GM23248 (cell line): ENCODE results near the gene NOL7. TPM values are rescaled to one million over a fixed set of nuclear protein-coding genes. Genes with fewer than 3 reads are reported as not detected.

Experiments used
- DNase-seq: peaks from one replicate; pipeline ENCODE4 v3.0.0-alpha.2; 2015
- H2AFZ ChIP-seq: fragments of 200-600 bp; sonication (generic); 2 replicates; pipeline ENCODE4 v1.6.1; 2016; ENCODE audit warnings: antibody characterized with exemption
- H3F3A ChIP-seq: fragments of 200-600 bp; sonication (generic); 2 replicates; pipeline ENCODE4 v1.6.1; 2016; ENCODE audit warnings: mild to moderate bottlenecking, antibody characterized with exemption, mixed run types; ENCODE audit not compliant: insufficient read depth
- H3K27ac ChIP-seq: fragments of 200-600 bp; sonication (generic); 2 replicates; pipeline ENCODE4 v1.5.1; 2016; ENCODE audit warnings: mild to moderate bottlenecking
- H3K27me3 ChIP-seq: fragments of 200-600 bp; sonication (generic); replicated peaks from 2 replicates; pipeline ENCODE4 v1.6.1; 2016; ENCODE audit warnings: mild to moderate bottlenecking; ENCODE audit not compliant: insufficient read depth
- H3K36me3 ChIP-seq: fragments of 200-600 bp; sonication (generic); 2 replicates; pipeline ENCODE4 v1.6.1; 2016; ENCODE audit warnings: low read depth, mild to moderate bottlenecking
- H3K4me1 ChIP-seq: fragments of 200-600 bp; sonication (generic); 2 replicates; pipeline ENCODE4 v1.6.1; 2016; ENCODE audit warnings: mild to moderate bottlenecking; ENCODE audit not compliant: insufficient read depth
- H3K4me2 ChIP-seq: fragments of 200-600 bp; sonication (generic); one replicate; pipeline ENCODE4 v1.6.1; 2016; ENCODE audit warnings: mild to moderate bottlenecking; ENCODE audit not compliant: unreplicated experiment
- H3K4me3 ChIP-seq: fragments of 200-600 bp; sonication (generic); 2 replicates; pipeline ENCODE4 v1.5.1; 2016; ENCODE audit warnings: mild to moderate bottlenecking
- H3K79me2 ChIP-seq: fragments of 200-600 bp; sonication (generic); 2 replicates; pipeline ENCODE4 v1.6.1; 2016; ENCODE audit warnings: mild to moderate bottlenecking; ENCODE audit not compliant: insufficient read depth
- H3K9ac ChIP-seq: fragments of 200-600 bp; sonication (generic); 2 replicates; pipeline ENCODE4 v1.6.1; 2016; ENCODE audit warnings: mild to moderate bottlenecking
- H3K9me2 ChIP-seq: fragments of 200-600 bp; sonication (generic); 2 replicates; pipeline ENCODE4 v1.6.1; 2016; ENCODE audit warnings: mixed run types, mild to moderate bottlenecking, moderate library complexity; ENCODE audit not compliant: insufficient read depth
- H3K9me3 ChIP-seq: fragments of 200-600 bp; sonication (generic); one replicate; pipeline ENCODE4 v1.6.1; 2017; ENCODE audit warnings: low read depth
- H4K20me1 ChIP-seq: fragments of 200-600 bp; sonication (generic); 2 replicates; pipeline ENCODE4 v1.6.0; 2016; ENCODE audit not compliant: insufficient read depth
- EZH2 ChIP-seq: fragments of 200-600 bp; sonication (generic); IDR thresholded peaks from 2 replicates; pipeline ENCODE4 v1.6.1; 2018; ENCODE audit warnings: antibody characterized with exemption, mild to moderate bottlenecking; ENCODE audit not compliant: insufficient read depth, poor library complexity, severe bottlenecking
- EZH2phosphoT487 ChIP-seq: fragments of 200-600 bp; sonication (generic); IDR thresholded peaks from 2 replicates; pipeline ENCODE4 v1.6.1; 2018; ENCODE audit warnings: antibody characterized with exemption, moderate library complexity, mild to moderate bottlenecking, low read depth; ENCODE audit not compliant: insufficient read depth
- WGBS, 2 experiments: methylation state at CpG; one replicate each; pipeline ENCODE4 v1.1.6; 2015 to 2017; ENCODE audit warnings: low lambda C conversion rate in 2 of 2, low coverage in 1 of 2; ENCODE audit errors: missing lambda C conversion rate in 2 of 2; 5-methylcytosine and 5-hydroxymethylcytosine counted together
- in situ Hi-C: fragments of 300-500 bp; cut with MboI; formaldehyde crosslinking; loops from 2 replicates; pipeline ENCODE4 v1.15.0; 2020
- polyA plus RNA-seq: library from polyadenylated mRNA; unstranded; fragments of >200 nt; fragmentation: Nextera tagmentation; extraction: Ambion mirVana; gene quantifications from 2 replicates; pipeline ENCODE4 v1.2.1, GENCODE V29; 2016
- total RNA-seq: library from RNA; depleted of rRNA; stranded (reverse); fragments of >200 nt; shearing (Covaris generic); gene quantifications from 2 replicates; pipeline ENCODE4 v1.2.3, GENCODE V29; 2014

The NOL7 gene
- total and polyA plus RNA-seq, 2 experiments from 2014 or later = 53.1 to 124 TPM

DNA sequence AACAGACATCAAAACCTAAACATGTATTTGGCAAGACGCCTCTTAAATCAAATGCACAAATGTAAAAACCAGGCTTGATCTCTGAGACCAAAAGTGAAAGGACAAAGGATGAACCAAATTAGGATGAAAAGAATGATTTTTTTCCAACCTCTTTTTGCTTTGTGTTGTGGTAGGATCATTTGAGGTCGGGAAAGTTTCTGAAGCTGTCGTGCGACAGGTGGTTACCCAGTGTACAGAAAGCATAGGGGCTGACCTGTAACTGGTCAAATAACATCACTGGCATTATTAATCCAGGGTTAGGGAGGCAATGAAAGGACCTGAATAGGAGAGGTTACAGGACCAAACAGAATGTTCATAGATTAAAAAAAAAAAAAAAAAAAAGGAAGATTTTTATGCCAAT is 18.1 kb upstream of the NOL7 start:
- no peaks in the 10 kb centered on the region for H3K4me1 ChIP-seq
- H2AFZ ChIP-seq = no peak overlapping the region
- TF ChIP-seq EZH2 (no peak), EZH2phosphoT487 (no peak)
- 0 out of 2 replicates have a peak, but pooled peaks cover 5% of the 10 kb centered on the region for H3K36me3 ChIP-seq
- no peak overlapping the region for H3K4me2 ChIP-seq
- no peak overlapping the region for H3K27ac ChIP-seq
- H3K9ac ChIP-seq = no peak overlapping the region
- H3F3A ChIP-seq = no peaks in the 10 kb centered on the region
- H3K9me3 ChIP-seq = no peaks in the 10 kb centered on the region
- no peaks in the 10 kb centered on the region for H3K79me2 ChIP-seq
- in situ Hi-C loops = no loop called here
- no peaks in the 10 kb centered on the region for H3K9me2 ChIP-seq
- WGBS, 2 experiments = 84 to 85% methylated on average over 4 of the region's 4 CpGs
- H4K20me1 ChIP-seq = no peaks in the 10 kb centered on the region
- no peak for DNase-seq
- no peaks in the 10 kb centered on the region for H3K27me3 ChIP-seq
- no peak overlapping the region for H3K4me3 ChIP-seq

DNA sequence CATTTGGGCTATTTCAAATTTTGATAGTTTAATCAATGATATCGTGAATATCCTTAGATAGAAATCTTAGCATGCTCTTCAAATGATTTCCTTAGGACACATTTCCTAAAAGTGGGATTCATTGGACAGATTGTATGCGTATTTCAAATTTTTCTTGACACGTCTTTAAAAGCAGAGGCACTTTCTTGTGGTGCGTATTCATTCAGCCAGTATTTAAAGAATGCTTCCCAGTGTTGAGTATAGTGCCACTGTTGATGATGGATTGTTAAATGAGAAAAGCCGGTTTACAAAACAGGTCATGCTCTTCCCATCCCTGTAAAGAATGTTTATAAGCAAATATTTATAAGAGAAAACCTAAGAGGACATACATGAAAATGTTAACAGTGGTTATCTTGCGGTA is 15.1 kb upstream of the NOL7 start:
- in situ Hi-C loops = no loop called here

DNA sequence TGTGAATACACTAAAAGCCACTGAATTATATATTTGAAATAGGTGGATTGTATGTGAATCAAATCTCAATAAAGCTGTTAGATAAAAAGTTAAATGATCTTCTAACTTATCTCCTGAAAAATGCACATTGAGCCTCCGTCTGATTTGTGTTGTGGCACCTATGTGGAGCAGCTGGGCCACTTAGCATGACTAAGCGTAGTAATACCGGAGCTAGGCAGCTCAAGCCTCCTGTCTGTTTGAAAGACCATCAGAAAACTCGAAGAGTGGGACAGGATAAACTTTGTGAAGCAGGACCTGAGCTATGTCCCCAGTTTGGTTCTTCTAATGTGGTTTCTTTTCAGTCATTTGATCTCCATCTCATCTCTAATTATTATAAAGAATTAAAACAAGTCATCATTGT is 11.0 kb upstream of the NOL7 start:
- in situ Hi-C loops = no loop called here
- no peaks in the 10 kb centered on the region for H3K9me2 ChIP-seq
- WGBS, 2 experiments = 93 to 96% methylated on average over 4 of the region's 4 CpGs

More for the DNA sequence above, 15.1 kb upstream of the NOL7 start:
- H2AFZ ChIP-seq = no peak overlapping the region
- no peak overlapping the region for H3K4me2 ChIP-seq
- H3K27ac ChIP-seq = no peak overlapping the region
- no peaks in the 10 kb centered on the region for H3K9me3 ChIP-seq
- no peak for TF ChIP-seq EZH2phosphoT487
- TF ChIP-seq EZH2 = no peak
- no peaks in the 10 kb centered on the region for H3K27me3 ChIP-seq
- DNase-seq = no peak
- H3K36me3 ChIP-seq = peaks cover 5% of the 10 kb centered on the region; the same call in 1 of the 2 replicates
- no peak overlapping the region for H3K9ac ChIP-seq
- H4K20me1 ChIP-seq = no peaks in the 10 kb centered on the region
- no peaks in the 10 kb centered on the region for H3K4me1 ChIP-seq
- H3K4me3 ChIP-seq = no peak overlapping the region
- no peaks in the 10 kb centered on the region for H3K9me2 ChIP-seq
- H3K79me2 ChIP-seq = no peaks in the 10 kb centered on the region
- no peaks in the 10 kb centered on the region for H3F3A ChIP-seq
- WGBS, 2 experiments = 96 to 100% methylated on average over 6 of the region's 6 CpGs

DNA sequence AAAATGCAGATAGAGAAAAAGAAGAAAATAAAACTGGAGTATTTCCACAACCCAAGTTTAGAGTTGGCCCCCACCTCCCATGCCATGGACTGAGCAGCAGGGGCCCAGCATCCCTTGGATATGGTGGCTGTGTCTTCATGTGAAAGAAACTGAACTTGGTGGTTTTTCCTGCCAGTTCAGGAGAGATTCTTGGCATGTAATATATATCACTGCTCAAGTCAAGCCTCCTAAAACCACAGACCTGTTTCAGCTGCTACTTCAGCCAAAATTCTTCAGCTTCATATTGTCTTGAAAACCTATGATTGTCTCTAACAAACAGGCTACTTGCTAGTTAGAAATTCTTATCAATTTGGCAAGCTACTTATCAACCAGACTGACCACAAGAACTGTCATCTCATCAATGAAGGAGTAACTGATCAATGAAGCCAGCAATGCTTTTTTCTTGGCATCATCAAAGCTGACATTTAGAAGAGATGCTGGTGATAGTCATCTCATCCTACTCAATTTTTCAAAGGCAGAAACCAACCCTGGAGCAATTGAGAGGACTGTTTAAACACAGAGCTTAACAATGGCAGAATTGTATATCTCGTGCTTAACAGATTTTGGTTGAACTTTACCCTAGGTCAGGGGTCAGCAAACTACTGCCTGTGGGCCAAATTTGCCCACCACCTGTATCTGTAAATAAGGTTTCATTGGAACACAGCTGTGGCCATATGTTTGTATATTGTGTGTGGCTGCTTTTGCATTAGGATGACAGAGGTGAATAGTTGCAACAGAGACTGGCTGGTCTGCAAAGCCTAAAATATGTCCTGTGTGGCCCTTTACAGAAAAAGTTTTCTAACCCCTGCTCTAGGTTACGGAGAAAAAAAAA is 10.4 kb upstream of the NOL7 start:
- WGBS, 2 experiments = 90 to 96% methylated on average over 2 of the region's 2 CpGs
- Histone ChIP-seq H3K4me3 (no peak overlapping the region), H3K4me1 (no peaks in the 10 kb centered on the region), H3F3A (no peaks in the 10 kb centered on the region), H3K9me2 (no peaks in the 10 kb centered on the region), H4K20me1 (no peaks in the 10 kb centered on the region), H3K79me2 (no peaks in the 10 kb centered on the region), H3K9ac (no peak overlapping the region), H3K4me2 (no peak overlapping the region), H3K9me3 (no peaks in the 10 kb centered on the region), H3K36me3 (peaks cover 4% of the 10 kb centered on the region; the same call in 1 of the 2 replicates), H2AFZ (no peak overlapping the region), H3K27me3 (no peaks in the 10 kb centered on the region), H3K27ac (no peak overlapping the region)
- DNase-seq = no peak
- TF ChIP-seq EZH2 = no peak
- TF ChIP-seq EZH2phosphoT487 = no peak
- in situ Hi-C loops = no loop called here

More for the DNA sequence above, 11.0 kb upstream of the NOL7 start:
- TF ChIP-seq EZH2 (no peak), EZH2phosphoT487 (no peak)
- no peak for DNase-seq
- Histone ChIP-seq H3F3A (no peaks in the 10 kb centered on the region), H3K27me3 (no peaks in the 10 kb centered on the region), H3K79me2 (no peaks in the 10 kb centered on the region), H3K4me3 (no peak overlapping the region), H3K4me2 (no peak overlapping the region), H4K20me1 (no peaks in the 10 kb centered on the region), H3K9ac (no peak overlapping the region), H3K27ac (no peak overlapping the region), H3K9me3 (no peaks in the 10 kb centered on the region), H2AFZ (no peak overlapping the region), H3K36me3 (peaks cover 4% of the 10 kb centered on the region; the same call in 1 of the 2 replicates), H3K4me1 (no peaks in the 10 kb centered on the region)
